Measurements from ENCODE around the gene KLF7.

The KLF7 gene

DNA sequence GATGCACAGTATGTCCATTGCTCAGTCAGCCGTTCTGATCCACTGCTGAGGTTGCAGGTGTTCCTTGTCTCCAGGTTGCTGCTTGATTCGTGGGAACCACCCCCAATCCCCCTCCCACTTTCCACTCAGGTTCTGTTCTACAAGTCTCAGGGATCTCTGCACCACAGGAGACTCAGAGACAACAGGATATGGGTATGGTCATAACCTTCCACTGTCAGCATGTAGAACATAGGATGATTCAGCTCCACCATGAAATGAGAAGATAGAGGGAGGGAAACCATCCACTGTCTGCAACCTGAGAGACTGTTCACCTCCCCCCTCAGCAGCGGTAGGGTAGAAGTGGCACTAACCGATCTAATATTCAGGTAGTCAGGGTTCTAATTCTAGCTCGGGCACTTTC, 19.0 kb upstream of the KLF7 start:
- no peak for DNase-seq (ENCODE audit: extremely low spot score)
- TF ChIP-seq CTCF (IDR thresholded peaks at IDR 0.05; ENCODE audit: control extremely low read depth, extremely low read depth, low read depth, missing control alignments): no peak
- POLR2A ChIA-PET: no interaction called here
- CTCF ChIA-PET: interaction anchor here (0.9 to 1.2 kb wide), 2 partner anchors 8 to 11 kb away, joined by 3 read pairs; no protein-coding TSS in a partner anchor

- no peak for TF ChIP-seq CTCF (IDR thresholded peaks at IDR 0.05; ENCODE audit: control extremely low read depth, extremely low read depth, low read depth, missing control alignments)
- ChIA-PET CTCF (interaction anchor here (0.9 kb wide), 1 partner anchor 8 kb away, joined by 3 read pairs; no protein-coding TSS in a partner anchor), POLR2A (no interaction called here)
- DNase-seq (ENCODE audit: extremely low spot score): no peak
Observed at GRCh38 chr2:207184348-207184747, 18.6 kb upstream of the KLF7 start.

DNA sequence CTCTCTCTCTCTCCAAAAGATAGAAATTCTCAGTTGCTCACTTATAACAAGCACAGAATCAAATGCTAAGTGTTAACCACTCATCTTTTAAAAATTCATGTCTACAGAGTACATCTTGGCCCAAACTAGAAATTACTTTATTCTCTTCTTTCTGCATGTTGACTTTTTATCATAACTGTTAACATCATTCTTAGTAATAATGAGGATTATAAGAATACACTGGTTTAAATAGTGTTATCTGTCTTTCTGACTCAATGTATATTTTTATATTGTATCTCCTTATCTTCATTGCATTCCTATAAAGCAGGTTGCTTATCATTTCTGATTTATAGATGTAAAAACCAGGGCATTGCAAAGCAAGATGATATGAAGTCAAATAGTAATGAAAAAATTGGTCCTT, 17.8 kb upstream of the KLF7 start:
- no peak for TF ChIP-seq CTCF (IDR thresholded peaks at IDR 0.05; ENCODE audit: control extremely low read depth, extremely low read depth, low read depth, missing control alignments)
- POLR2A ChIA-PET: no interaction called here
- no peak for DNase-seq (ENCODE audit: extremely low spot score)
- CTCF ChIA-PET: no interaction called here

- TF ChIP-seq CTCF (IDR thresholded peaks at IDR 0.05; ENCODE audit: control extremely low read depth, extremely low read depth, low read depth, missing control alignments): no peak
- no peak for DNase-seq (ENCODE audit: extremely low spot score)
- ChIA-PET POLR2A (no interaction called here), CTCF (no interaction called here)
Observed at GRCh38 chr2:207182911-207183310, 17.2 kb upstream of the KLF7 start.

DNA sequence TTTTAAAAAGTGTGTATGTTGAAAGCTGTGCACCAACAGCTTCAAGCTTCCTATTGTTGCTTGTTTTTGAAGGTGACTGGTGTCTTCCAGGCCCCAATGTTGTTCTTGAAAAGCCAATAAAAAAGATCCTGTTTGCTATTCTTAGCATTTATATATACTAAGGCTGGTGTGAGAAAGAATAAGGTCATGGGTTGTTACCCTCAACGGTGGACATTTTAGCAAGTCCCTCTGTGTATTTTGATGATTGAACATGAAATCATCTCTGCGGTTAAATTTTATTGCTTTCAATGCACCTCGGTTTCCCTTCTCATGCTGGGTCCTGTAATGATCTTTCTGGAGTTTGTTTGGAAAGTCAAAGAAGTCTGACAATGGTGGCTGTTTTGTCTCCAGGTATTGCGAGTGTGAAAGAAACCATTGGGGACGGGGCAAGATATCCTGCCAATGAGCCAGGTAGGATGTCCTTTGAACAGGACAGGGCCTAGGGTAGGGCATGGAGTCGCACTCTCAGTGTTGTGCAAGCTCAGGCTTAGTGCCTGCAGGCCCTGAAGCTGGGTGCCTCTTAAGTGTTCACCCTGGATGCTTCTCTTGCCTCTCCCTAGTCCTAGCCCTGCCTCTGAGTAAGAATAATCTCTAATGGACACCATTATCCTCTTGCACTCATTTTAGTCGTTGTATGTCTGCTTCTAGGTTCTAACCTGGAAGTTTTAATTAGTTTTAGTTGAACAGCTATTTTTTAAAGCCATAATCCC, 16.0 kb upstream of the KLF7 start:
- ChIA-PET CTCF (interaction anchor here (1.4 to 1.7 kb wide), 2 partner anchors 10 to 13 kb away, joined by 4 read pairs; no protein-coding TSS in a partner anchor), POLR2A (no interaction called here)
- TF ChIP-seq CTCF (IDR thresholded peaks at IDR 0.05; ENCODE audit: control extremely low read depth, extremely low read depth, low read depth, missing control alignments): no peak
- DNase-seq (ENCODE audit: extremely low spot score): no peak

DNA sequence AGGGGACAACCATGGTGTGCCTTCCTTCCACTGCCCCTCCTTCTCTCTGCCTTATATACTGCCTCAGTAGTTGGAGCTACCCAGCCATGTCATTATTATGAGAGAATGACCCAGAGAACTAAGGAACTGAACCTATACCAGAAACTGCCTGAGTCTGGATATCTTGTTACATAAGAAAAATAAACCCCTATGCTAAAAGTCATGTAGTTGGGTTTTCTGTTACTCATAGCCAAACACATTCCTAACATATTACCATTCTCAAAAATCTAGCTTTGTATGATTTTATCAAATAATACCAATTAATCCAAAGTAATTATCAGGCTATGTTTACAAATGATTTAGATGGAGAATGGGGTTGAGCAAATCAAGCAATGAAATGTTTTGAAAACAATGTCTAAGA, 15.0 kb upstream of the KLF7 start:
- DNase-seq (ENCODE audit: extremely low spot score): no peak
- no peak for TF ChIP-seq CTCF (IDR thresholded peaks at IDR 0.05; ENCODE audit: control extremely low read depth, extremely low read depth, low read depth, missing control alignments)
- POLR2A ChIA-PET: no interaction called here
- CTCF ChIA-PET: interaction anchor here (1.4 kb wide), 1 partner anchor 12 kb away, joined by 4 read pairs; no protein-coding TSS in a partner anchor
